GM21576 (cell line): ENCODE measurements around the gene LRRC52.
"Not testable (repeated sequence)": the region's sequence is repeated elsewhere in the genome, so short reads cannot be mapped to it uniquely, and the experiment has no call there.

Source experiments
- ATAC-seq: cut with Tn5 transposase; IDR thresholded peaks from one replicate; pipeline ENCODE4 v1.9.1; 2021; ENCODE audit warnings: mild to moderate bottlenecking, moderate library complexity; ENCODE audit not compliant: unreplicated experiment

LRRC52 gene

GRCh38 chr1:165580931-165581871 is 37.4 kb downstream of the LRRC52 start:
- ATAC-seq: no peak

GRCh38 chr1:165581926-165582325 is 38.1 kb downstream of the LRRC52 start:
- no peak for ATAC-seq

DNA sequence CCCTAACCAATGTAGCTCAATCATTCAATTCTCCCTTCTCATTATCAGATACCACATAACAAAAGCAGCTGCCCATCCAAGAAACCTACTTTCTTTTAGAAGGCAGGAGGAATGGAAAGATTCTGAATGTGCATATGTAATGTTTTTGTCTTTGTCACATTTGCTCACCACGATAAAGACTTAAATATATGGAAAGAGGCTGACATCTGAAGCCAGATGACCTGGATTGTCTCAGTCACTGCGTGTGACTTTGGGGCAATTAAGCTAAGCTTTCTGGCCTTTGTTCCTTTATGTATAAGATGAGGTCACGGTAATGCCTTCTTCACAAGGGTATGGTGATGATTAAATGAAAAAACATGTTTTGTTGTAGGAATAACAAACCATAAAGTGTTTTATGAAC is 42.6 kb downstream of the LRRC52 start:
- ATAC-seq: no peak

- not testable (repeated sequence) for ATAC-seq
These were observed 47.6 kb downstream of the LRRC52 start for GRCh38 chr1:165591391-165591790.

DNA sequence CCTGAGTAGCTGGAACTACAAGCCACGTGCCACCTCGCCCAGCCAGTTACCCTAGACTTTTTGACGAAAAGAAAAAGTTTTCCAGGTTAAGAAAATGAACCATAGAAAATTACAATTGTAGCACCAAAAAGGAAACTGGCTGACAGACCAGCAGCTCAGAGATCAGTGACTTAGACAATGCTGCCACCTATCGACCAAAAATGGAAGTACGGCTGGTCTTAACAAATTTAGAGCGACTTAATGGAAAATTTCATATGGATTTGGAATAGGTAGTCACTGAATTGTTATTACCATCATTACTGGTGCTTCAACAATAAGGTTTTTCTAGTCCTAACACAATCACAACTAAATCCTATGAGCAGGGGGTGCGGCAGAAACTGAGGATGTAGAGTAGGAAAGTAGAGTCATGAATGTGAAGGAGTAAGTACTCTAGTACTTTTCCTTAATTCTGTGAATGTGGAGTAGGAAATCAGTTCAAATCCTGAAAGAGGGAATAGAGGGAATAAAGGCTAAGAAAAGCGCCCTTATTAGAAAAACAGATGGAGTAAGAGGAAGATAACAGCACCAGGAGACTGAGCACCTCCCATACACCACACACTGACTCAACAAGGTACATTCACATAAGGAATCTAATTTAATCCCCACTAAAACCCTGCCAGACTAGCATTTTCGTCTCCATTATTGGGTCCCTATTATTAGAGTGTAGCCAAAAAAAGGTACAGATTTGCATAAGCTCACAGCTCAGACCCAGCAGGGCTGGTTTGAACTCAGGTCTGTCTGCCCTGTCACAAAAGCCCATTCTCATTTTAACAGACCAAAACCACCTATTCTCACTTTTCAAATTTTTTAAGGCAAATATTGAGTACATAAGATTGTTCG is 49.4 kb downstream of the LRRC52 start:
- peak; percentile 38 for ATAC-seq

GRCh38 chr1:165595246-165595938 is 51.6 kb downstream of the LRRC52 start:
- no peak for ATAC-seq

DNA sequence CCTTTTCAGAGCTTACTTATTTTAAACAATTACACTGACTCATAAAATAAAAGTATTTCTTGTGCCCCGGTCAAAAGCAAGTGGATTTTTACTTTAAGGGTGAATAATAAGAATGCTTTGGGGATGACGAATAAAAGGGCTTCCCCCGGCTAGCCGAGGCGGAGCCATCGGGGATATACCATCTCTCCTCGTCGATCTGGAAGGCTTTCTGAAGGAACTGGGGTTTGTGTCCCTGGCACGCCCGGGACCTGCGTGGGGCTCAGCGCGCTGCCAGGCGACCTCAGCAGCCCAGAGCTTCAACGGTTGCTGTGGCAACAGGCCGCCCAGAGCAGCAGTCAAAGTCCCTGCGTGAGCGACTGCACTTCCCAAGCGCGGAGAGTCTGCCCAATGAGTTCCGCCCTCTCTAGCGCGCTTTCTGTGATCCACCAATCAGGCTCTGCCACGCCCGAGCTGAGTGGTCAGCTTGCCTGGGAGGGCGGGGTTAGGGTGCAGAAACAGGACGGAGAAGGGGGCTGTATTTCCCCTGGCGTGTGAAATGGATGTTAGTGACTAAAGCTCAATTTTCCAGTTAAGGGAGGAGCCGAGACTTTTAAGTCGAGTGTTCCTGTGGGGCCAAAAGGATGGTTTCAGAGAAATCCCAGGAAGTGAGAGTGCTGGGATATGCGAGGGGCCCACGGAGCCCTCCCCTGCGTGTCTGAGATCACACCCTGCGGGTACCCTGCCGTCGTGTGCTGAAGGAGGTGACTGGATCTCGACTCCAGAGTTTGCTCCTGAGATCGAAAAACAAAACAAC is 54.3 kb downstream of the LRRC52 start:
- ATAC-seq: peak; percentile 98

DNA sequence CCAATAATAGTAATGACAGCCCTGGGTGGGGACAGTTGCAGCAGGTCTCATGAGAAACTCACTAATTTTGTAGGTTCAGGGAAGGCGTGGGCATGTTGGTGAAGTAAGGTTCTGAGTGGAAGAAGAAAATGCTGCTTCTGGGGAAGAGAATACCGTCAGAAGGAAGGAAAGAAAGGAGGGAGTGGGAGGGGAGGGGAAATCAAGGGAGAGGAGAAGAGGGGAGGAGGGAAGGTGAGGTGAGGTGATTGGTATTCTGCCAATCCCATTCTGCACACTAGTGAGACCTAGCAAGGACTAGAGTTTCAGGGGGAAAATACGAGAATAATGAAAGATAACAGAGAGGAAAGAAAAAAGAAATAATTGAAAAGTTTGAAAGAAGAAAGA is 54.9 kb downstream of the LRRC52 start:
- ATAC-seq: no peak

DNA sequence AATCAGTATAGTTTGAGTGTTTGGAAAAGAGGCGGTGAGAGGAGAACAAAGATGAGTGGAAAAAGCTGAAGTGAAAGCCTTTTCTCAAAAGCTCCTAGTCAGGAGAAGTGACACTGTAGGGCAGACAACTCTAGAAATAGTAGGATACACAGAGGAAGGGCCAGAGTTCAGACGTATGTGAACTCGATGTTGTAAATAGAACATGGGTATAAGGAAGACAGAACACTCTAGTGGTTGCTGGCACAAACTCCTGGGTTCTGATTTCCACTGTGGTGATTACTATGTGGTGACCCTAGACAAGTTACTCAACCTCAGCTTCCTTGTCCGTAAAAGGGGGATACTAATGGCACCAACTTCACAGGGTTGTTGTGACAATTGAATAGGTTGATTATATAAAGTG is 57.0 kb downstream of the LRRC52 start:
- no peak for ATAC-seq

GRCh38 chr1:165603810-165604209 is 60.0 kb downstream of the LRRC52 start:
- no peak for ATAC-seq

DNA sequence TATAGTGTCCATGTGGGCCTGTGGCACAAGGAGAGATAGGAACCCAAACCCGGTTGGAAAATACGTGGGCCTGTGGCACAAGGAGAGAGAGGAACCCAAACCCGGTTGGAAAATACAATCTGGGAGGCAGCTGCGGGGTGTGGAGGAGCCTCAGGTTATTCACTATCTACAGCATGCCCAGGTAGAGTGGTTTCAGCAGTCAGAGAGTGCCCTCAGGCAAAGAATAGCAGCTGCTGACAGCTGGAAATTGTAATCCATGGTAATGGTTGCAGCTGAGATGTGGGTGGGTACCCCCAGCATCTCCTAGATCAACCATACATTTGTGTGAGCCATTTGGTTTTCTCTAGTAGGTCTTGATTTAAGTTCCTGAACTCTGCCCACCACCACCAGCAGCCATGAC is 61.4 kb downstream of the LRRC52 start:
- no peak for ATAC-seq

DNA sequence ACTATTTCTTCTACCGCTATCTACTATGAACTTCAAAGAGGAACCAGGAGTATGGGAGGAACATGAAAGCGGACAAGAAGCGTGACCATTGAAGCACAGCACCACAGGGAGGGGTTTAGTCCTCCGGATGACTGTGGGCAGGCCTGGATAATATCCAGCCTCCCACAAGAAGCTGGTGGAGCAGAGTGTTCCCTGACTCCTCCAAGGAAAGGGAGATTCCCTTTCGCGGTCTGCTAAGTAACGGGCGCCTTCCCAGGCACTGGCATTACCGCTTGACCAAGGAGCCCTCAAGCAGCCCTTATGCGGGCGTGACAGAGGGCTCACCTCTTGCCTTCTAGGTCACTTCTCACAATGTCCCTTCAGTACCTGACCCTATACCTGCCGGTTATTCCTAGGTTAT is 62.9 kb downstream of the LRRC52 start:
- not testable (repeated sequence) for ATAC-seq

DNA sequence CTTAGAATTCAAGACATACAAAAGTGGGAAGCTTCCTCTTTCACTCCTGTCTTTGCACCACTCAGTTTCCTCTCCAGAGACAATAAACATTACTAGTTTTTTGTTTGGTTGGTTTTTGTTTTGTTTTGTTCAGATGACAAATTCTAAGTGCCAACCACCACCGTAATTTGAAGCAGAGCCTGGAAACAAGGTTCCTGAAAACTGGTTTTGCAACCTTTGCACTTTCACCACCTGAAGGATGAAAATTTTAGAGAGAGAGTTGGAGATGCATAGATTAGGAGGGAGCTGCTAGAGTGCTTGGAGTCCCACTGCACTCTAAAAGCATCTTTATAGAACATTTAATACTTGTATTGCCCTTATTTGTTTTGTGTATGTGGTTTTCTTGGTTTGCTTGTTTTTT is 67.1 kb downstream of the LRRC52 start:
- no peak for ATAC-seq

DNA sequence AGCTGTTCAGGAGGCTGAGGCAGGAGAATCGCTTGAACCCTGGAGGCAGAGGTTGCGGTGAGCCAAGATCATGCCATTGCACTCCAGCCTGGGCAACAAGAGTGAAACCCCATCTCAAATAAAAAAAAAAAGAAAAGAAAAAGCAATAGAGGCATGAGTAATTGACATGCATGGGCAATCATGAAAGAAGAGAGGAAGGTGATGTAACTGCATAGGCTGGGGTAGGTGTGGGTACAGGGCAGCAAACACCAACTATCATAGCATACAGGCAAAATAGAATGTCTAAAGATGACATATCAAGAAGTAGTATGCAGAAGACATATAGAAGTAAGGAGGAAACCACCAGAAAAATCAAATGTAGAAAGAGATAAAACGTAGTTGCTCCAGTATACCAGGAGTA is 68.3 kb downstream of the LRRC52 start:
- ATAC-seq: no peak
